HG02642 (cell line): ENCODE data around the gene CLDN9.
A peak's percentile ranks its signal among the peaks of the same experiment; 100 is the strongest.

Source experiments
- ATAC-seq: cut with Tn5 transposase; IDR thresholded peaks from one replicate; pipeline ENCODE4 v1.9.1; 2021; ENCODE audit warnings: mild to moderate bottlenecking; ENCODE audit not compliant: unreplicated experiment, poor library complexity

Gene CLDN9

DNA sequence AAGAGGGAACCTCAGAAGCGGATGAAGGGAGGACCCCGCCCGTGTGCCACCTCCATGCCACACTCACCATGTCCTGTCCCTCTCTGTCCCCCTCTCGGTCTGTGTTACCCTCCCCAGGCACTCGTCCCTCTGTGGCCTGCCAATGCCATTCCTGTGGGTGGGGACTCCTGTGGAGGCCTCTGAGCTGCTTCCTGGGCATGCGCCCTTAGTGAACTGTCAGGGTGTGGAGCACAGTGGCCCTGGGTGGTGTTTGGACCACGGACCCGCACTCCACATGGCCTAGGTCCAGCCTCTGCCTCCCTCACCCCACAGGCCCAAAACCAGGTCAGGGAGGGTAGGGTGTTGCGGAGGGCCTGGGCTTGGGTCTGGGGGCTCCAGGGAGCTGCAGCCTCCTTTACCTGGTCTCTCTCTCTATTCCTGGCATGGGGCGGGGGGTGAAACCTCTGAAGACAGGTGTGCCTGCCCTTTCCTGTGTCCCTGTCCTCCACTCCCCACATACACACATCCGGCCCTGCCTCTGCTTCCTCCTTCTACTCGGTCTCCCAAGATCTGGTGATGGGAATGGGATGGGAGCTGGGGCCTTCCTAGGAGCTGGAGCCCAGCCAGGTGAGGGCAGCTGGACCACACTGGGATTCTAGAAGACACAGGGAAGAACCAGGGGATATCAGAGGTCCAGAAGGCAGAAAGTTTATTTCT, 21.0 kb upstream of the CLDN9 start:
- no peak for ATAC-seq

DNA sequence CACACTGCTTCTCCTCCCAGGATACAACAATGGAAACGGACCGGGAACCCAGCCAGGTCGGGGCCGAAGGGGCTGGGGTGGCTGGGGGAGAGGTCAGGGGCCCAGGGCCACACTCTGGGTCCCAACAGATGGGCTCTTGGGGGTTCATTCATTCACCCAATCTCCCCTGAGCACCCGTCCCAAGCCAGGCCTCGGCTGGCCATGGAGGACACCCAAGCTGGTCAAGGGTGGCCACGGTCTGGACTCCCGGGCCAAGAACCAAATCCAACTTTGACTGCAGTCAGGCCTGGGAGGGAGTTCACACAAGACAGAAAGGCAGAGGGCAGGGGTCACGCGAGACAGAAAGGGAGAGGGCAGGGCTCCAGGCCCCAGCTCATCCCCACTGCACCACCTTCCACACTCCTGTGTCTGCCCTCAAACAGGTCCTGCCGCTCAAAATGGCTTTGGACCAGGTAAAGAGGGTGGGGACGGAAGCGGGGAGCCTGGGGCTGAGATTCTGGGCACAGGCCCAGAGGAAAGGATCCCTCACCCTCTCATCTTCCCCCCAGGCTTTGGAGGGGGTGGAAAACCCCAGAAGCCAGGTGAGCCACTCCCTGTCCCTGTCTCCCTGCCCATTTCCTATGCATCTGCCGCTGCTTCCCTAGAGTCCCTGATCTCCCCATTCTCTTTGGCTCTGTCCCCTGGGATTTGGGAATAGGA, 20.2 kb upstream of the CLDN9 start:
- no peak for ATAC-seq

DNA sequence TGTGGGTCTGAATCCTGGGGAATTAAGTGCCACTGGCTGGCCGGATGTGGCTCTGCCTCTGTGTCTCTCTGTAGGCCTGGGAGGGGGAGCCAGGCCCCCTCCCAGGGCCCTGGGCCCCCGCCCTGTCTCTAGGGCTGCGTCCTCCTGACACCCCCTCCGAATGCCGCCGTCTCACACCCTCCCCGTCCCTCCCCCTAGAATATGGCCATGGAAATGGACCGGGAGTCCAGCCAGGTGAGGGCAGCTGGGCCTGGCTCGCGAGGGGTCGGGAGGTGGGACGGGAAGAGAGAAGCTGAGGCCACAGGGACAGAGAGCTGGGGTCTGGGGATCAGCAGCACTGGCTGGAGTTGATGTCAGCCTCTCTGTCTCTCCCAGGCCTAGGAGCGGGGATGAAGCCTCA, 16.4 kb upstream of the CLDN9 start:
- no peak for ATAC-seq

DNA sequence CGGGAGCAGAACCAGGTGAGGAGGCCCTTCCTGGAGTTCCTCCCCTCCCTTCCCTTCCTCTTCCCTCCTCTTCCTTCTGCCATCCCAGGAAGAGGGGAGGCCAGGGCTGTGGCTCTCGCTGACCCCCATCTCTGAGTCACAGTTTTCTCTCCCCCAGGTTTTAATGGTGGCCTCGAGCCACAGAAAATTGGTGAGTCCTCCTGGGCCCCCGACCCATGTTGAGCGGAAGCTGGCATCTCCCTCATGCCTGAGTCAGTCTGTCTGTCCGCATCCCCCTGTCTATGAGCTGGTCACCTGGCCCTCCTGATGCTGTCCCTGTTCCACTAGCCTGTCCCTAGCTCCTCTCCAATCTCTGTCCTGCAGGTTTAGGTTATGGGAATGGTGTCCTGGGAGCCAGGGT, 12.8 kb upstream of the CLDN9 start:
- ATAC-seq = no peak

DNA sequence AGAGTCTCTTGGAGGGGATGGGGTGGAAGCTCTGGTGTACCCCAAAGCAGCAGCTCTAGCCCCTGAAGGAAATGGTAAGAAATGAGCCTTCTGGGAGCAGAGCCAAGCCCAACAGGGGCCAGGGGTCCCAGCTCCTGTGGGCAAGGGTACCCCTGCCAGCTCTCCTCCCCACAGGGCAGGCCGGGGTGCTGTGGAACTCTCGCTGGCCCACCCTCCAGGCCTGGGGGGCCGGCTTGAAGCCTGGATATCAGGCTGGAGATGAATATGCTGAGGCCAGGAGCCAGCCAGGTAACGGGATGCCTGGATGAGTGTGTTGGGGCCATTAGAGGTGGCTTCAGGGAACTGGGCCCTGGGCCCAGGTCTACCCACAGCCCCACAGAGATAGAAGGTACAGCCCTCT, 12.2 kb upstream of the CLDN9 start:
- ATAC-seq = no peak

DNA sequence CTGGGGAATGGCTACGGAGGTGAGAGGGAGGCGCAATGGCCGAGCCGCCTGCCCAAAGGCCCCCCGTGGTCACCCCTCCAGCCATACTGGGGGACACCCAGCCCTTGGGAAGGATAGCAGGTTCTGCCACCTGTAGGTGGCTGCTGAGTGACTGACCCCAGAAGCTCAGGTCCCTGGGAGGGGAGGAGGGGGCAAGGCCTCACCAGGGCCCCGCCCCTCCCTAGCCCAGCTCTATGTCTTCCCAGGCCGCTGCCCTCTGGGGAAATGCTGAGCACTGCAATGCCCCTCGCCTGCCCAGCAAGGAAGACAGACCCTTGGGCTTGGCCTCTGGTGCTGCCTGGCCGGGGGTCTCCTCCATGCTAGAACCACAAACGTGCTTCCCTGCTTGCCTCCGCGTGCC, 11.4 kb upstream of the CLDN9 start:
- no peak for ATAC-seq

DNA sequence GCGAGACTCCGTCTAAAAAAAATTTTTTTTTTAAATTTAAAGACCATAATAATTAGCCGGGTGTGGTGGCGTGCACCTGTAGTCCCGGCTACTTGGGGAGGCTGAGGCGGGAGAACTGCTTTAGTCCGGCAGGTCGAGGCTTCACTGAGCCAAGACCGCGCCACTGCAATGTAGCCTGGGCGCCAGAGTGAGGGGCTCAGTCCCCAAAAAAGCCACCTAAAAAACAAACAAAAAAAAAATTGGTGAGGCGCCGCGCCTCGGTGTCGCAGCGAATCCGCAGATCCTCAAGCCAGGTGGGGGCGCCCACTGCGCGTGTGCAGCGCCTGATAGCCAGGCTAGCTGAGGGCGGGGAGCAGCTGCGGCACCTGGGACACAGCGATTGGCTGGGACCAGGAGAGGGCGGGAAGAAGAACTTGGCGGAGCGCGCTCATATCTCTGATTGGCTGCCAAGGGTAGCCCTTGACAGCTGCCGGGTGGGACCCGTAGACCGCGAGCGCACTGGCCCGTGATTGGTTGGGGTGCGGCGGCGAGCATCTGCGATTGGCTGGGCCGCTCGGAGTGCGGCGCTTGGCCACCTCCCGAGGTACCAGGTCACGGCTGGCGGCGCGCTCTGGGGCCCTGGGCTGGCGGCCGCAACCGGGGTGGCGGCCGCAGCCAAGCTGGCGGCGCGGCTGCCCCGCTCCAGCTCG, 9.0 kb upstream of the CLDN9 start:
- peak; percentile 96 for ATAC-seq

DNA sequence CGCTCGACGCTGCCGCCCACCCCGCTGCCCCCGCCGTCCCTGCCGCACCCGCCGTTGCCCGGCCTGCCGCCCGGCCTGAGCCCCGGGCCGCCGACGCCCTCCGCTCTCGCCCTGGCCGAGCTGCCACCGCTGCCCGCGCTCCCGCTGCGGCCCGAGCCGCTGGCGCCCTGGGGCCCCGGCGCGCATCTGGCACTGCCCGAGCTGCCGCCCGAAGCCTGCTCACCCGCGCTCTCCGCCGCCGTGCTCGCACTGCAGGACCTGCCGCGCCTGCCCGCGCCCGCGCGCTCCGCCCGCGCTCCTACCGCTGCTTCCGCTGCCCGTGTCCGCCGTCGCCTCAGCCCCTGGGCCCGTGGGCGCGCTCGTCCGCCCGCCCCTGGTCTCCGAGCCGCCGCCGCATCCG, 8.4 kb upstream of the CLDN9 start:
- ATAC-seq = peak; percentile 16

DNA sequence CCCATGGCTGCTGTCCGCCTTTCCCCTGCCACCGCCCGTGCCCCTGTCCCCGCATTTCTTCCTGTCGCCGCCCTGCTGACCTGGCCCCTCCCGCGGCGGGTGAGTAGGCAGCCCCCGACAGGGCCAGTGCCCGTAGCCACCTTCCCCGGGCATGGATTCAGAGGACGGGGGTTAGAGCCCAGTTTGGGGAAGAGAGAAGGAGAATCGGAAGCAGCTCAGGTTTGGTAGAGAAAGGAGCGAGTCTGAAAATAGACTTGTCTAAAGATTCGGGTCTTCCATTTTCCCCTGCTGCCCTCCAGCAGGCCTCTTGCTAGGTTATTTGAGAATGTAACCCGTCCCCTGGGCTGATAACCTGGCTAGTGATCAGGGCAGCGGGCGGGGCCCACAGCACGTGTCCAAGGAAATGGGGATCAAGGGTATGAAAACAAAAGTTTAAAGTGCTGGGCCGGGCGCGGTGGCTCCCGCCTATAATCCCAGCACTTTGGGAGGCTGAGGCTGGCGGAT, 7.9 kb upstream of the CLDN9 start:
- ATAC-seq = no peak

DNA sequence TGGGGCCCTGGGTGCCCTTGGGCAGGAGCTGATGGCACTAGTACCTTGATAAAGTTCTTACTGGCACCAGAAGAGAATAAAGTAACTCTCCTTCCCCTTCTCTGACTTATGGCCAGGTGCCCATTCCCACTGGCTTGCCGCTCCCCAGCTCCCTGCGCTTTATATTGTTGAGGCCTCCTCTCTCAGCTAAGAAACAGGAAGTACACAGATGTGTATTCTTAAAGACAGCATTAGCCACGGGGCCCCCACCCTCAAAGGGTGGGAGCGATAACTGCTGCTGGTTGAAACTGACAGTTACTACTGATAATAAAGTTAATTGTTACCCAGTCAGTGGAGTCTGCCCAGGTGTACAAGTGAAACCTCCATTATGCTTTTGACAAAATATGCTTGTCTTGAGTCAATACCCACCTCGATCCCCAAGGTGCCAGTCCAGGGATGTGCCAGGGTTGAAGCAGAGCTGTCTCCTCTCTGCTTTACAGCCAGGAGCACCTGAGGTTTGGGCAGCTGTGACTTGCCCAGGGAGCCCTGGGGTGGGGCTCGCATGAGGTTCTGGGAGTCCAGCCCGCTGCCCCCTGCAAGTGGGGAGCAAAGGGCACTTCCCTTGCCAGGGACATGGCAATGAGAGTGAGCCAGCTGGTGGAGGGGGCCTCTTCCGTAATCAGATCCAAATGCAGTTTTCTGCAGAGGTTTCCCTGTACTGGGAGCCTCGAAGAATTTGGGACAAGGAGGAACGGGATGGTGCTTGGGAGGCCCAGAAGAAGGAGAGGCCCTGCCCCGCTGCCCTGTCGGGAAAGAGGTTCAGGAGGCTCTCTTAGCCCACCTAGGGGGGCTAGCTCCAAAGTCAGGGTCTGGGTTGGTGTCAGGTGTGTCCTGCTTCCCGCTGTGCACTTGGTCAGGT, 5.4 kb upstream of the CLDN9 start:
- ATAC-seq = no peak

DNA sequence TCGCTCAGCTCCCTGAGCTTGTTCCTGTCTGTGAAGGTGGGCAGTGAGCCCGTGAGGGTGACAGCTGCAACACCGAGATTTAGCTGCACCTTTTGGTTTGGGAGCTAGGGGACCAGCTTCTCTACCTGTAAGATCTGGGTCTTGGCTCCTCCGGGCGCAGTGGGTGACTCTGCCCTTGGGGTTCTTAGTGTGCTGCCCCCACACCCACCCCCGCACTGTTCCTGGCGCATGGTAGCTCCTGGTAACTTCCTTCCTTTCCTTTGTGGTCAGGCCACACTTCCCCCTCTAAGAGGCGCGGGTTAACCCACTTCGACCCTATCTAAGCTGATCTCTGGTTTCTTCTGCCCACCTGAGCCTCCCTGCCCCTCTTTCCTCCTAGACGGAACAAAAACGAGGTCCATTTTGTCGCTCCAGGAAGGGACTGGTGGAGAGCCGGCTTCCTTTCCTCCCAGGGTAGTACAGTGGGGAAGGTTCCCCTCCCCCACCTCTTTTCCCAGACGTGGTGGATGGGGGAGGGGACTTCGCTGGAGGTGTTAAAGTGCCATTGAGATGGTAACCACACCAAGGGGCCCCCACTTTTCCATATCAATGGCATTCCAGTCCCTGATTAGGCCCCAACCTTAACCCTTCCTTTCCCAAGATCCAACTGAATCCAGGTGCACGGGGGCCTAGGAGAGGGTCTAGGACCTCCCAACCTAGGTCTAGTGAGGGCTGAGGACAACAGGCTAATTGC, 4.6 kb upstream of the CLDN9 start:
- ATAC-seq = no peak

DNA sequence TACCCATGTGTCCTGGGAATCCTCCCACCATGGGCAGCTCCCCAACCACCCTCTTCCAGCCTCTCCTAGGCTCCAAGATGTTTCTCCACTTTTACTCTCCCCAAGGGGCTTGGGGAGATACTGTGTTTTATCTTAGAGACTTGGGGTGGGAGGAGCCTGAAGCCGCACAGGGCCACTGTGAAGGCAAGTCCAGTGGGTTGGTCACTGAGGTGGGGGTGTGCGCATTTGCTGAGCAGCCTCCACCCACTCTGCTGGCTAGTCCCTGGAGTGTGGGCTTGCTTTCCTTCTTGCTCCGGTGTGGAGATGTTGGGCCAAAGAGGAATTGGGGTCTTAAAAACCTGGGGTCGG, 4.1 kb upstream of the CLDN9 start:
- no peak for ATAC-seq

DNA sequence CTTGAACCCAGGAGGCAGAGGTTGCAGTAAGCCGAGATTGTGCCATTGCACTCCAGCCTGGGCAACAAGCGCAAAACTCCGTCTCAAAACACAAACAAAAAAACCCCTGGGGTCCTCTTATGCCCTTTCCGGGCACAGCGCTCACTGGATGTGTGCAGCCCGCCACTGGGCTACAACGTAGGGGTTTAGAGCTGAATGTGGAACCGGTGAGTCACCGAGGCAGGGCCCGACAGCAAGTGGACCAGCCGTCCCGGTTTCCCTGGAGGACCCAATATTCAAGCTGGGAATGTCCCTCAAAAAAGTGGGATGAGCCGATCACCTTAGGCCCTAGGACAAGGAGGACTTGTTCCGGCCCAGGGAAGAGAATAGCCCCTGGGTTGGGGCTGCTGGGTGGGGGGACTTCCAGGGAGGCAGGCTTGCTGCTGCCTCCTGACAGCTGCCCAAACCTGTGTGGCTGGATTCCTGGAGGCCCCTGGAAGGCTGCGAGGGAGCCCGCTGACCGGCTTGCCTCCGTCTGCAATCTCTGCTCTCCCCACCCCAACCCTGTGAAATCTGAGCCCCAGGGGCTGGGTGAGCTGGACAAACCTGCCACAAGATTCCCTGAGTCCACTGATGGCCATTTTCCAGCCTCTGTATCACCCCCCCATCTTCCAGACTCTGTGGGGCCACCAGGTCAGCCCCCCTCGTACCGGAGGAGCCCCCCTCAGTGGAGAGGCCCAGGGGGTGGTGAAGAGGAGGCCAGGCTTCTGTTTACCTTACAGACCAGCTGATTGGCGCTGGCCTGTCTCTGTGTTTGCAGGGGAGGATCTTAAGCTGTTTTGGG, 2.9 kb upstream of the CLDN9 start:
- ATAC-seq = no peak

DNA sequence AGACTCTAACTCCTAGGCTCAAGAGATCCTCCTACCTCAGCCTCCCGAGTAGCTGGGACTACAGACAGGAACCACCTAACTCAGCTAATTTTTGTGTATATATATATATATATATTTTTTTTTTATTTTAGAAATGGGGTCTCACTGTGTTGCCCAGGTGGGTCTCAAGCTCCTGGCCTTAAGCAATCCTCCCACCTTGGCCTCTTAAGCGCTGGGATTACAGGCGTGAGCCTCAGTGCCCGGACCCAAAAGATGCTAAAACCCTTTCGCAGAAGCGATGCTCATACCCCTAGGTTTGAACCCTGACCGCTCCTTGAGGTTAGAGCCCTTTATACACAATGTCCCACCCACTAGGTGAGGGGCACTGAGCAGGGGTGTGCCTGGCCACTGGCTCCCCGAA, 2.2 kb upstream of the CLDN9 start:
- no peak for ATAC-seq

DNA sequence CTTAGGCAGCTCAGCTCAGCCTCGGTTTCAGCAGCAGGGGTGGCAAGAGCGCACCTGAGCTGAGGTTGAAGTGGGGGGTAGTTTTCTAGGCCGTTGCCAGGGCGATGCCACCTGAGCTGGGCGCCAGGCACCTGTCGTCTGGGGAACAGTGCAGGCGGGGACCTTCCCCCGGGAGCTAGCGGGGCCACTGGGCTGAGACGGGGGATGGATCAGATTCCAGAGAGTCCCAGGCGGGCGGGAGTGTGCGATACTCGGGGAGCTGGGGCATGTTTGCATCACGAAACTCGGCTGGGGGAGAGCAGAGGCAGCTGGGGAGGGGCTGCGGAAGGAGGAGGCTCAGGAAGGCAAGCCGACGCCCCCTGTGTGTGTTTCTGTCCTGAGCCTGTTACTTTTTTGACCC, 477 bp upstream of the CLDN9 start:
- ATAC-seq = no peak

DNA sequence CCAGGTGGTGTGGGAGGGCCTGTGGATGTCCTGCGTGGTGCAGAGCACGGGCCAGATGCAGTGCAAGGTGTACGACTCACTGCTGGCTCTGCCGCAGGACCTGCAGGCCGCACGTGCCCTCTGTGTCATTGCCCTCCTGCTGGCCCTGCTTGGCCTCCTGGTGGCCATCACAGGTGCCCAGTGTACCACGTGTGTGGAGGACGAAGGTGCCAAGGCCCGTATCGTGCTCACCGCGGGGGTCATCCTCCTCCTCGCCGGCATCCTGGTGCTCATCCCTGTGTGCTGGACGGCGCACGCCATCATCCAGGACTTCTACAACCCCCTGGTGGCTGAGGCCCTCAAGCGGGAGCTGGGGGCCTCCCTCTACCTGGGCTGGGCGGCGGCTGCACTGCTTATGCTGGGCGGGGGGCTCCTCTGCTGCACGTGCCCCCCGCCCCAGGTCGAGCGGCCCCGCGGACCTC, 798 bp downstream of the CLDN9 start:
- no peak for ATAC-seq

DNA sequence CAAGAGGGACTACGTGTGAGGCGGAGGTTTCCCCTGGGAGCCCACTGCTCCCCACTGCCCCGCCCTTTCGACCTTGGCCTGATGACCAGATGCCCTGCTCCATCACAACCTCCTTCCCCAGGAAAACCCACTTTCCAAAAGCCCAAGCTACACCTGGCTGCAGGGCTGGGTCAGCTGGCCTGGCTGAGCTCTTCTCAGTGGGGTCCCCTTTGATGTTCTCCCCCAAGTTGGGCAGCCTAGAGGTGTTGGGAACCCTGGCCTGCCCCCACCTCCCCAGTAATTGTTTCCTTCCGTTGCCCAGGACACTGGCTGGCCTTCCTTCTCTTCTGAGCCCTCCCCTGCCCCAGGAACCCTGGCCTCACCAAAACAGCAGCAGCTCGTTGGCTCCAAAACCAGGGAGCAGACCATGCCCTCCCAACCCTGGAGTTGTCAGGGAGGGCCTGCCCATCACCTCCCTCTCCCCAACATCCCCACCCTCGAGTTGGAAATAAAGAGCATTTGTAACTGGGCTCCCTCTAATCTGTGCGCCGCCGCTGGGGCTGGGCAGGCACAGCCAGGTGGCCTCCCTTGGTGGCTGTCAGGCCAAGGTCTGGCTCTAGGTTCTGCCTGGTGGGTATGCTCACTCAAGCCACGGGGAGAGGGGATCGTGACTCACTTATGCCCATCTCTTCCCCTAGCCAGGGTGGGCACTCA, 1.4 kb downstream of the CLDN9 start:
- ATAC-seq = no peak

DNA sequence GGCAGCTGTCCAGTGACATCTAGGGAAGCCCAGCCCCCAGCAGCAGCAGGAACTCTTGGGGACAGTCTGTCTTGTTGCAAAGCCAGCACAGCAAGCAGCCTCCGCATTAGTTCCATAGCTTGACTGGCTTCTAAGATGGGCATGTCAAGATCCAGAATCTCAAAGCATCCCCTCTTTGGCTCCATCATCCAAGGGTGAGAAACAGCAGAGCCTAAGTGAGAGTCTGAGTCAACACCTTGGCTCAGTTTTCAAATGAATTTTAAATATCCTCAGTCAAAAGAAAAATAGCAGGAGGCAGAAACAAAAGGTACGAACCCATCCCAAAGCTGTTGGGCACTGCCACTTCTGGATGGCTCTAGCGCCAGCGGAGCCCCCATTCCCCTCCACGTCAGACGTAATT, 2.2 kb downstream of the CLDN9 start:
- ATAC-seq = no peak
